GM18505 (cell line): Measurements from ENCODE around the gene RPL5.

Experiments
- ATAC-seq: cut with Tn5 transposase; IDR thresholded peaks from one replicate; pipeline ENCODE4 v1.9.1; 2021; ENCODE audit not compliant: unreplicated experiment
- POLR2A ChIP-seq: IDR thresholded peaks from 4 replicates; pipeline ENCODE4 v1.6.1; 2011; ENCODE audit warnings: borderline replicate concordance; ENCODE audit not compliant: insufficient read depth, insufficient read length; ENCODE audit errors: extremely low read depth

The RPL5 gene

GRCh38 chr1:92803140-92803887 lies 28.5 kb upstream of the RPL5 start:
- ATAC-seq, result no peak
- no peak for TF ChIP-seq POLR2A

GRCh38 chr1:92804721-92805201 lies 27.1 kb upstream of the RPL5 start:
- peak; percentile 65 for ATAC-seq
- no peak for TF ChIP-seq POLR2A

- no peak for TF ChIP-seq POLR2A
- no peak for ATAC-seq
These were observed 26.6 kb upstream of the RPL5 start for GRCh38 chr1:92805216-92805615.

DNA sequence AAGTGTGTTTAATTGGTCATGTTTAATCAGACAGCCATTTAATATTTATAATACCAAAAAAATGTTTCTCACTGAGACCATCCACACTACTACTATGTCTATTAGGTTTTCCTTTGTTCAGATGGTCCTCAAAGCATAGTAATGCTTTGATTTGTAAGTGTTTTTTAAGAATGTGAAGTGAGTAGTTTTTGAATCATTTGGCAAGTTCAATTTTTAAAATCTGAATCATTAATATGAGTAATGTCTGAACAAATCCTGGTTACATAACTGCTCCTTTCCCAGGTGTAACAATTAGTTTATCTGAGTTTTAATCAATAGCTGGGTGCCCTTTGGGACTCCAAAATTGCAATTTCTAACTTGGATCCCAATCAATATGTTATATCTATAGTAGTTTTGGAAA lies 23.5 kb upstream of the RPL5 start:
- no peak for TF ChIP-seq POLR2A
- ATAC-seq, result no peak

DNA sequence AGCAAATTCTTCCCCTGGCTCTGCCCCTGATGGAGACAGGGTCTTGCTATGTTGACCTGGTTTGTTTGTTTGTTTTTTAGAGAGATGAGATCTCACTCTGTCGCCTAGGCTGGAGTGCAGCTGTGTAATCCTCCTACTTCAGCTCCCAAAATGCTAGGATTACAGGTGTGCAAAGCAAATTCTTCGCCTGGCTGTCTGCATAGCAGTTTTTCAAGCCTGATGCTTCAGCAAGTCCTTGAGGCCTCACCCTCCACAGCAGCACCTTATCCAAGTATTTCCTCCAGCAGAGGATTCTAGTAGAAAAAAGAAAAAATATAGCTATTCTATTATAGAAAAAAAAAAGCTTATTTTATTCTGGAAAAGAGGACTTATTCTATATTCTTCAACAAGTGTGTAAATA lies 15.1 kb upstream of the RPL5 start:
- no peak for ATAC-seq
- TF ChIP-seq POLR2A, result no peak

GRCh38 chr1:92817137-92817697 lies 14.6 kb upstream of the RPL5 start:
- no peak for TF ChIP-seq POLR2A
- no peak for ATAC-seq

DNA sequence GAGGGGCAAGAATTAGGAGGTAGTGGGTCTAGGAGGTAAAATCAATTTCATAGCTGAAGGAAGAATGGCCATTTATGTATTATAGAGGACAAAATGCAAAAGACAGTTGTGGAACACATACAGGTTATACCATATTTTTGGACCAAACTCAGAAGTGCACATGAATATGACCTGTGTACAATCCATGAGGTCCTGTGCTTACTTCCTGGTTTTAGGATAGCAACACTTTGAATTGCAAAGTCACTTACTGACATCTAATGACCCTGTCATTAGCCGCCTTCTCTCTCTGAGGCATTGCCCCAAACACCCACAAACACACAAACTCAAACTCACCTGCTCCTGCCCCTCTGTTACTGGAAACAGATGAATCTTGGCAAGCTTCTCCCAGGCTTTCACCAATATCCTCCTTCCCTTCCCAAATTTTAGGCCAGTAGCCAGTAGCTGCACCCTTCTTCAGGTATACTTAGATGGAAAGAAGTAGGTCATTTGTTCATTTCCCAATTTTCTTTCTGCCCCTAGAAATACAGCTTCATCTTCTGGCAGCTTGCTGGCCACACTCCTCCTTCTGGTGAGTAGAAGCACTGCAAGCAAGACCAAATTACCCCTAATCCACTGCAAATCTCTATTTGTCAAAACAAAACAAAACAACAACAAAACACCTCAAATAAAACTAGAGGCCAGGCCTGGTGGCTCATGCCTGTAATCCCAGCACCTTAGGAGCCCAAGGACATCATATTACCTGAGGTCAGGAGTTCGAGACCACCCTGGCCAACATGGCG lies 13.7 kb upstream of the RPL5 start:
- TF ChIP-seq POLR2A, result no peak

DNA sequence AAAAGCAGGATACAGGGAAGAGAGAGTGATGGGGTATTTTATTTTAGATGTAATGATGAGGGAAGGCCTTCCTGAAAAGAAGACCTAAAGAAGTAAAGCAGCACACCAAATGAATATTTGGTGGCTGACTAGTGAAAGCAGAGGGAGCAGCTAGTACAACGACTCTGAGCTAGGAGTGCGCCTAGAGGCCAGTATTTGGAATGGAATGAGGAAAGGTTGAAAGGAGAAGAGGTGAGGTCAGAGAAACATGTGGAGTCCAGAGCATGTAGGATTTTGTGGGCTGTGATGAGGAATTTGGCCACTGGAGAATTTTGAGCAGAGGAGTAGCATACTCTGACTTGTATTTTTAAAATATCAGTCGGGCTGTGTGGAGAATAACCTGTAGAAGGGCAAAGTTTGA lies 11.8 kb upstream of the RPL5 start:
- TF ChIP-seq POLR2A, result no peak
- ATAC-seq, result no peak

More for the DNA sequence above, 13.7 kb upstream of the RPL5 start:
- no peak for ATAC-seq

DNA sequence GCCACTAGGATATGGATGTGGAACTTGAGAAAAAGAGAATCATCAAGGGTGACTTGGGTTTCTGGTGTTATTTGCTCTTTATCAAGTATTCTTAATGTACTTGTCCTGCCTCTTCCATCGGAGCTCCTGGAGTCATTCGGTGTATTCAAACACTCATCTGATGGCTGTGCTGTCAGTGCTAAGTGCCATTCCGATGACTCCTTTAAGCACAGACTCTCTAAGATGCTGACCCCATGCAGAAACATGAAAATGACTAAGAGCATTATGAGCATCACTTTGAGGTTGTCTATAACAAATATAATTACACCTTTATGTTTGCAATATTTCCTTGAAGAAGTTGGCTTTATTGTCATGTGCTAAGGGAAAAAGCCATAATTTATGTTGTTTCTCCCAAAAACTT lies 11.3 kb upstream of the RPL5 start:
- no peak for TF ChIP-seq POLR2A
- ATAC-seq, result no peak

DNA sequence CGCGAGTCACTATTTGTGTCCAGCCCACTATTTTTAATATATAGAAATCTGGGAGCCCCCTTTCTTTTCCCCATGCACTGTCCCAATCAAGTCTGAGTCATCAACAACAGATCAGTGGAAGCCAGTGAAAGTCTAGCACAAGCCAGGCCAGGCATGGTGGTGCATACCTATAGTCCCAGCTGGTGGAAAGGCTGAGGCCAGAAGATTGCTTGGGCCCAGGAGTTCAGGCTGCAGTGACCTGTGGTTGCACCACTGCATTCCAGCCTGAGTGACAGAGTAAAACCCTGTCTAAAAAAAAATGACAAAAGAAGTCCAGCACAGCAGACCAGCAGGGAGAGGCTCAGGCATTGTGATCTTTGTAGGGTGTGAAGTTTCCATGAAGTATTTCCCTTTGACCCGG lies 9.0 kb upstream of the RPL5 start:
- no peak for ATAC-seq
- TF ChIP-seq POLR2A, result no peak

DNA sequence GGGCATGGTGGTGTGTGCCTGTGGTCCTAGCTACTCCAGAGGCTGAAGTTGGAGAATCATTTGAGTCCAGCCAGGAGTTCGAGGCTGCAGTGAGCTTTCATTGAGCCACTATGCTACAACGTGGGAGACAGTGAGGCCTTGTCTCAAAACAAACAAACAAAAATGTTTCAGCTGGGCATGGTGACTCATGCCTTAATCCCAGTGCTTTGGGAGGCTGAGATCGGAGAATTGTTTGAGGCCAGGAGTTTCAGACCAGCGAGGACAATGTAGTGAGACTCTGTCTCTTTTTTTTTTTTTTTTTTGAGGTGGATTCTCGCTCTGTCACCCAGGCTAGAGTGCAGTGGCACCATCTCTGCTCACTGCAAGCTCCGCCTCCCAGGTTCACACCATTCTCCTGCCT lies 5.0 kb upstream of the RPL5 start:
- ATAC-seq, result no peak
- TF ChIP-seq POLR2A, result no peak

- TF ChIP-seq POLR2A, result no peak
- ATAC-seq, result no peak
These were observed 475 bp upstream of the RPL5 start for GRCh38 chr1:92831368-92831761.

DNA sequence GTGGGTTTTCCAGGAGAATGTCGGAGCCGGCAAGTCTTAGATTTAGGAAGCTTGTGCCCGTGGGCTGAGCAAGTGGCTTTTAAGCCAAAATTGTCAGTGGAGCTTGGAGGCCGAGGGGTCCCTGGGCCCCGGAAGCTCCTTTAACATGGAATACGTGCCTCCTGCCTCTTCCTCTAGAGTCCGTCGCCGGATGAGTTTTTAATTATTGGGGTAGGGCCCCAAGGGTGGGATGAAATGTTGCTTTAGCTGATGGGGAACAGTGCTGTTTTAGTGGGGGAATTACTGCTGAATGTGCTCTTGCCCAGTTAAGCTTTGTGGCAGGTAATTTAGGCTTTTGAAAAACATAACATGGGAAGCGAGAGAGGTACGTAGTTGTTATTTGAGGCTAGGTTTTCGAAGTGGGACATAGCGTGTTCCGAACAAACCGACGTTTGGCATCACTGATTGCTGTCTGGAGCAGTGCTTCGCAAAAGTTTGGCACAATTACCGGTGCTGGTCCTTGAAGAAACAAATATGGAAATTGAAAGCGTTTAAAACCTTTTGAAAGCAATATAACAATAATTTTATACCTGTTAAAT lies 786 bp downstream of the RPL5 start:
- no peak for TF ChIP-seq POLR2A
- no peak for ATAC-seq
